NCI-H1417 treated with DMSO at 0.1 percent for 48 hours (cell line): ENCODE measurements around the gene MYO5B.
"Not testable (repeated sequence)": the region's sequence is repeated elsewhere in the genome, so short reads cannot be mapped to it uniquely, and the experiment has no call there.

Experiments
- DNase-seq: peaks from one replicate; lab custom pipeline; 2025; lab: John Stamatoyannopoulos, UW

Gene MYO5B

DNA sequence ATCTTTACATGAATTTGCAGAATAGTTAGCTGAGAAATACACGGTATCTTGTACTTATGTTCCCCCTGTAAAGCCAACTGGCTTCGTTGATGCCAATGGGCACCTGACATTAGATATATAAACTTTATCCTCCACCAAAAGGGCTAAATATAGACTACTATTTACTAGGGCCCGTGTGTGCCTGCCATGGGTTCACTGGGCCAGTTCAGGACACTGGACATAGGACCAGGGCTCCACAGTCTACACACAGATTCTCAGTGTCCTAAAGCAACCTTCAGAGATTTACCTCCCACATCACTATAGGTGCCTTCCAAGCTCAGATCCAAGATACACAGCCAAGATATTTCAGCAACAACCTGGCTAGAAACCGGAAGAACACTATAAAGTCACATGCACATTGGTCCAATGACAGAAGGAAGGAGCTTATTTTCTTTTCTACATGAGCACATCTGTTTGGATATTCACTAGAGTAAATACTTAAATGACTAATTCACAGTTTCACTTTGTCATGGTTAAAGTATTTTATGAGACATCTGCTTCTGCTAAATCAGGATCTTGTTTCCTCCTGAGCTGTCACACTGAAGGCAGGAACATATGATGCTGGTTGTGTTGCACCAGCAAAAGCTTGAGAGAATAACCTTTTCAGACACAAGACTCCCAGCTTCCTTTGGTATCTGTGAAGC, 95.1 kb downstream of the MYO5B start:
- DNase-seq = no peak

DNA sequence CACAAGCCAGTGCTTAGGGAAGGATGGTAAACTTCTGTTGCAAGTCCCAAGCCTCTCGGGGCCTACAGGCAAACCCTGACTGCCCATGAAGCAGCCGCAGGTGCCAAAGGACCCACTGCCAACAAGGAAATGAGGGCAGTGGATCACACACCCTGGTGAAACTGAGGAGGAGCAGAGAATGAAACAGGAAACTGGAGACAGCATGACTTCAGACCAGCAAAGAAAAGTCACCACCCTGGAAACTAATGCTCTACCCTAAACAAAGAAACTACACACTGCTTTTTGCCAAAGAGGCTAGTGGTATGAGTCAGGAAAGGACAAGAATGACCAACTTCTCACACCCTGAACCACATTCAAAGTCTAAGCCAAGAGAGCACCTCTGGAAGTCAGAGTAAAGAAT, 97.2 kb downstream of the MYO5B start:
- no peak for DNase-seq

DNA sequence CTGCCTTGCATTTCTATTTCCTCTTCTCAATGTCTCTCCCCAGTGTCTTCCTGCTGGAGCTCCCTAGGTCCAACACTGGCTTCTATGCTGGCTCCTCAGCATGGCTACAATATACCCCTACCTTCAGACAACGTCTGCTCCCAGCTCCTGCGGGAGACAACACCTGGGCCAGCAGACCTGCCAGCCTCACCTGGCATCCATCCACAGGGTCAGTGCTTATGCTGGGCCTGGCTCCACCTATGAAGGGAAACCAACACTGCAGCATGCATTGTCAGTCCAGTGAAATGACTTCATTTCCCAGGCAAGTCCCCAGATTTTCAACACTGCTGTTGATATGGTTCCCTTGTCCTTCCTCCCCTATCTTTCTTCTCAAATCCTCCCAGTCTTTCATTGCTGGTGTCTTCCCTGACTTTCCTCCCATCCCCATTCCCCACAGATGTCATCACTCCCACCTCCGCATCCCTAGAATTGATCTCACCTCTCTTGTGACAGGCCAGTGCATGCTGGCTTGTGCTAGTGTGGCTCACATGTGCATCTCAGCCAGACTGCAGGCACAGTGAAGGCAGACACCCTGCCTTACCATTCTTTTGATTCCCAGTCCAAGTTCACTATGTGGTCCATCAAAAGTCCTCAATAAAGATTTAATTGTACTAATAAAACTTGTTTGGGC, 98.0 kb downstream of the MYO5B start:
- no peak for DNase-seq

DNA sequence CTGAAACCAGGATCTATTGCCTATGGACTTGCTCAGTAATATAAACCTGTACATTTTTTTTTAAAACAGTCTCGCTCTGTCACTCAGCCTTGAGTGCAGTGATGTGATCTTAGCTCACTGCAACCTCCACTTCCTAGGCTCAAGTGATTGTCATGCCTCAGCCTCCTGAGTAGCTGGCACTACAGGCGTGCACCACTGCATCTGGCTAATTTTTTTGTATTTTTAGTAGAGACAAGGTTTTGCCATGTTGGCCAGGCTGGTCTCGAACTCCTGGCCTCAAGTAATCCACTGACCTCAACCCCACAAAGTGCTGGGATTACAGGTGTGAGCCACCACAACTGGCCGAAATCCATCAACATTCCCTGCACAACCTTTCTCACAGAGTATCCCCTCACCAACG, 100.2 kb downstream of the MYO5B start:
- not testable (repeated sequence) for DNase-seq

DNA sequence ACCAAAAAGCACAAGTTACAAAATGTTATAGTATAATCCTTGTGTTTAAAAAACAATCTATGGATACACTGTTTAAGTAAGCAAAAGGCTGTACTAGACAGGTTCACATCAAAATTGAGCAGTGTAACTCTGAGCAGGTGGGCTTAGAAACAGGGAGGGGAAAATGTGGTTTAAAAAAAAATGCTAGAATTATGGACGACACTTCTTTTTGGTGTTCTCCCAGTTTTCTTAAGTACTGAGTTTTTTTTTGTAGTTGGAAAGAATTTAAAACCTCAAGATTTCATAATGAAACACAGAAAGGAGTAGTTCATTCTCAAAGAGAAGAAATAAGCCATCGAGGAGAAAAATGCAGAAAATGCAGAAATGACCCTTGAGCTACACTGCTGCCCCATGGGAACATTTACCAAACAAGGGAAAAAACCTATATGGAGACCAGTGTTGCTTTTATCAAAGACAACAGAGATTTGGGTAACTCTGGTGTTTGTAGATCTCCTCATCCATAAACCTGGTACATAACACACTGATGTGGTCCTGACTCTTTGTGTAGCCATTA, 100.7 kb downstream of the MYO5B start:
- no peak for DNase-seq

DNA sequence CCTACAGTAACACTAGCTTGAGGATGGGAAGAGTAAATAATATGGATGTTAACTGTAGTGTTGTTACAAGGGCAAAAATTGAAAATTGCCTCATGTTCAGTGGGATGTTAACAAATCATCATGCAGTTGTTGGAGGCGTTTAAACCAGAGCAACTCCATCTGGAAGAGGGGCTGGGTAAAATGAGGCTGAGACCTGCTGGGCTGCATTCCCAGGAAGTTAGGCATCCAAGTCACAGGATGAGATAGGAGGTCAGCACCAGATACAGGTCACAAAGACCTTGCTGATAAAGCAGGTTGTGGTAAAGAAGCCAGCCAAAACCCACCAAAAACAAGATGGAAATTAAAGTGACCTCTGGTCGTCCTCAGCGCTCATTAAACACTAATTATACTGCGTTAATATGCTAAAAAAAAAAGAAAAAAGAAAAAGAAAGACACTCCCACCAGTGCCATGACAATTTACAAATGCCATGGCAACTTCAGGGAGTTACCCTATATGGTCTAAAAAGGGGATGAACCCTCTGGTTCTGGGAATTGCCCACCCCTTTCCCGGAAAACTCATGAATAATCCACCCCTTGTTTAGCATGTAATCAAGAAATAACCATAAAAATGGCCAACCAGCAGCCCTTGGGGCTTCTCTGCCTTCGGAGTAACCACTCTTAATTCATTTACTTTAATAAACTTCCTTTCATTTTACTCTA, 101.4 kb downstream of the MYO5B start:
- no peak for DNase-seq

DNA sequence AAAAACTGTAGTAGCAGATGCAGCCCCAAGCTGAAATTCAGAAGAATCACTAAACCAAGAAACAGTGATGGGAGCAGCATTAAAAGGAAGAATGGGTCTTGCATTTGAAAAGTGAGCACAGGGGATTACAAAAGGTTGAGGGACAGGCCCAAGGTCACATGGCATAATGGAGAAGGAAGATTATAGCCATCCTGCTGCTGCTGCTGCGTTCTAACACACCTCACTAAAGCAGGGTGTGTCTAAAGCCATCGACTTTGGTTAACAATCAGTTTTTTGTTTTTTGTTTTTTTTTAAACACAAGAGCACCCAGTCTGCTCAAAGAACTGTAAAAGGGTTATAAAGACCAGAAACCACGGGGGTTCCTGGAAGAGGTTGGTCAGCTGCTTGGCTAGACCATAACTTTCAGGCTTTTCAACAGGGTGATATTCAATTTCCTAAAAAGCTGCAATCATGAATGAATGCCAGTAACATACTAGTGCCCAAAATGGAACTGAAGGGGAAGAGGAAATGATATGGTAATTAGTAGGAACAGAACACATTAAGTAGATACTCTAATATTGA, 102.6 kb downstream of the MYO5B start:
- no peak for DNase-seq

DNA sequence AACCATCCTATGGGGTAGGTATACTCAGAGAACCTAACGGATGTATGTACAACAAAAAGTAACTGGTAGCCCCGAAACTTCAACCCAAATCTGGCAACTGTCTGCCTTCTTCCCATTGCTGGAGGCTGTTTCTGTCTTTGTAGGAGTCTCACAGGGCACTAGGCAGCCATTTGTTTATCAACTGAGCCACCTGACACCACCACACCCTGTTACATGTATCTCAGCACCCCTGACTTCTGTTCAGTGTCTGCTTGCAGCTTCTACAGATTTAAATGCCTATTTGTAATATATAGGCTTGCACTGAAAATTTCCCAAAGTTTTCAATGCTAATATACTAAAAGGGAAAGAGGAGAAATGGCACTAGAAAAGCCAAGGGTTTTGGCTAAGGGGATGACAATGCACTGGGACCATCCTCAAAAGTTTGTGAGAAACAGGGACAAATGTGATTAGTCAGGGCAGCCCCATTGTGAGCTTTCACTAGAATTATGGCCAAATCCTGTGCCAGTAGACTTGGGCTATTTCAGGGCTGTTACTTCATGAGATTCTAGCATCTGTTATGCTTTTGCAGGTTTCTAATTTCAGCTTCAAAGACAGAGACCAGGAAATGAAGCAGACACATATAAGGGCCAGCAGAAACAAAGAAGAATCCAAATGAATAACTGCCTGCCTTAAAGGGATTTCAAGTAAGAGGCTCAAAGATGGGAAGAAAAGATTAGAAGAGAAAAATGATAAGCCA, 103.3 kb downstream of the MYO5B start:
- DNase-seq = no peak

DNA sequence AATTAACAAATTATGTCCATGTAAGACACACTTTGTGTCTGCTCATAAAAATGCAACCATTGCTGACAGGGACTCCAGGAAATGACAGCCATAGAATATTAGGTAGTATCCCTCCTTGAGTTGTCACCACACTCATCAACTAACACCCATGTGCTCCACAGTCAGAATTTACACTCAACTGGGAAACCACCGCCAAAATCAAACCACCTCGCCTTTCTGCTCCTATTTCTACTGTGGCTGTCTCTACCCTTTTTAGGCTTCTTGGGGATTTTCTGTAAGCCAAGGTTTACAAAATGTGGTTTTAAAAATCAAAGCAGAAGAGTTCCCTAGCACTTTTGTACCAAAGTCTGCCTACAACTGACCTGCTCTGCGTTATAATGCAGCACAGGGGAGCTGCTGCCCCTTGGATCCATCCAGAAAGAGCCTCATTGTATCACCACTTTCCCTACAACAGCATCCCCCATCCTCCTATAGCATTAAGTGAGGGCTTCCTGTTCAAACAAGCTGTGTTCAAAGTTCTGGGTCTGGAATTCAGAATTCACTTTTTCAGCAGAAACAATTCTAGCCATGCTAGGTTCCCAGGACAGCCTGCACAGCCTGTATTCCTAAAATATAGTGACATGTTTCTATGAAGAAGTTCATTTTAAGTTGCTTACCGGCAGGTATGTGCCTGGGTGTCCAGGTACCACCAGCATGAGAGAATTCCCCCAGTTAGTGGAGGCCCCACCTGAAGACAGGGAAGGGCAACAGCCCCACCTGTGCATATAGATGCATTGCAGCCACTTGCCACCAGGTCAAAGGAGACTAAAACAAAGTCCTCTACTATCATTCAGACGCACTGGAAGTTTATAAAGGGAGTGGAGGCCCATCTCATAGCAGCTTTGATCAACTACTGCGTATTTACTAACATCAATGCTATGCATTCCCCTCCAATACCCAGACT, 104.3 kb downstream of the MYO5B start:
- DNase-seq = no peak

DNA sequence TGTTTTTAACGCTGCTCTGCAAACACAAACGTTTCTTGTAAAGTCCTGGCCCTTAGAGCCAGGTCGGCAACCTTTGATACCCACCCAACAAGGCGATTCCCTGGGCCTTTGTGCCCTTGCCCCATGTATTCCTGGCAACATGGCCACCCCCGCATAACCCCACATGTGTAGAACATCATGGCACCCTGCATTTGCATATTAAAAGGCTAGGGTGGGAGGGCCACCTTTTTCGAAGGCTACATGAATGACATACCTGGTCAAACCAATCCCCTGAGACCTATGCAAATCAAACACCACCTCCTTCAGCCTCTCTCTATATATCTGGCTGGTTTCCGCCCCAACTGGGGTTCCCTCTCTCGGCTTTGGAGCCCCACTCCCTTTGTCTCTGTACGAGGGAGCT, 105.2 kb downstream of the MYO5B start:
- no peak for DNase-seq

DNA sequence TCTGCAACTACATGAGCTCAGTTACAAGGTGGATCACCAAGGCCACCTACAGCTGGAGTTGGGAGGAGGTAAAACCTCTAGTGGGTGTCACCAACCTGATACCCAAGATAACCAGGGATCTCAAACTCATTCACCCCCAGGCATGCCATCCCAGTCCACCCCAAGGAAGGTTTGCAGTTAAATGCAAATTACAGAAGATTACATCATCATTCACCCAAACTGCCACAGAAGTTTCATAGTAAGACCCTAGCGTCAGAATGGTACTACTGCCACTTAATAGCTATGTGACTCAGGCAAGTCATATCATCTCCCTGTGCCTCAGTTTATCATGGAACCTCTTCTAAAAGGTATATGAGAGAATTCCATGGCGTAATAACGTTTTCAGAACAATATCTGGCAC, 111.2 kb downstream of the MYO5B start:
- no peak for DNase-seq

DNA sequence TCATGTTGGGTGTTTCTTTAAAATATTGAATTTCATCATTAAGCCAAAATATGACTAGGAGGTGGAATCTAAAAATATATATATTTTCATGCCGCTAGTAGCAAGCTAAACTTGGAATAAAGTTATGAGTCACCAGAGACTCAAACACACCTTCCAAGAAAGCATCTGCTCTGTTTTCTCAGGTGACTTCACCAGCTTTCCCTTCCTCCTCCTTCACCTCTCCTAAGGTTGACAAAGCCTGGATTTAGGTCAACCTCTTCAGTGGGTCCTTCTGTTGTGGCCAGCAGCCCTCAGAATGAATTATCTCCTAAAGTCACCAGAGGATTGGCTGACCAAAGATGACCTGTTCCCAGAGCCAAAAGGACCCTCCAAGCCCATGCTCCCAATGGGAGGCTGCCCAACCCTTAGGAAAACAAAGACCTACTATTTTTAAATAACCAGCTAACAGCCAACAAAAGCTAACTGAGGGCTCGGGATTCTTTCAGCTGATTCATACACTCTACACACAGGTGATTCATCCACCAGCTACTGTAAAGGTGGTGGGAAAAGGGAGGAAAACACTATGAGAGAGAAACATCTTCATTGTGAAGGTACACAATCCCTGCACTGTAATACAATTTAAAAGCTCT, 113.9 kb downstream of the MYO5B start:
- no peak for DNase-seq

DNA sequence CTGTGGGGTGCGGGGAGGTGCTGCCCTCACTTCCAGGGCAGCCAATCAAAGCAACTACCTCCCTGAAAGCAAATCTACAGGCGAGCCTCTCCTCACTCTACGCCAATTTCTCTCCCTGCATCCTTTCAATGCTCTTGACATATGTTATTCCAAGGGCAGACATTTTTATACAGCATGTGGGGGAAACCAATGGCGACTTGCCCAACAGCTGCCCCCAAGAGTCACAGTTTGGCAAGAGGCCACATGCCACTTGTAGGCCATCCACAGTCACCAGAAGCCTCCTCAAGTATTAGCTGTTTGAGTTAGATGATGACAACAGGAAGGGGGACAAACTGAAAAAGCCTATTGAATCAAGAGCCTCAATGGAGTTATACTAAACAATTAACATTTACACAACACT, 114.6 kb downstream of the MYO5B start:
- DNase-seq = no peak

DNA sequence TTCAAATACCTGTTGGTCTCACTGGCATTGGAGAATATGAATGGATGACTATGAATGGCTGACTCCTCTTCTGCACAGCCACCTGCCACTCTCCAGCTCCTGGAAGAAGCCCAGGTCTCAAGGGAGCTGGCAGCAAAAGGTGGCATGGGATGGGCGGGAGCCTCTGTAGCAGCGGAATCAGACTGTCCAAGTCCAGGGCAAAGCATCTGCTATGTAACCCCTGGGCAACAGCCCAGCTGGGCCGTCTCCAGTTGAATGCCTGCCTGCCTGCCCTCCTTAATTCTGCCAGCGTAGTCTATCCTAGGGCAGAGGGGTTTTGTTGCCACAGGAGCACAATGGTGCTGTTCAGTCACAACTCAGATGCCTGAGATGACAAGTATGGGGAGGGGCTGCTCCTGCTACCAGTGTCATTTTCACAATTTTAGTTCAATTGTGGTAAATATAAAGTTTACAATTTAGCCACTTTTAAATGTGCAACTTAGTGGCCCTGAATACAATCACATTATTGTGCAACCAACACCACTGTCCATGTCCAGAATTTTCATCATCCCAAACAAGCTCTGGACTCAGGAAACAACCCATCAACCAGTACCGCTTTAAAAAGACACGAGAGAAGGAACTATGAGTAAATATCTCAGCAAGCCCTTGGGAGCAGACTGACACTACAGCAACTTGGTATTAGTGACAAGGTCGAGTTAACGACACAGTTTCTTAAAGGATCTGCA, 115.2 kb downstream of the MYO5B start:
- no peak for DNase-seq

DNA sequence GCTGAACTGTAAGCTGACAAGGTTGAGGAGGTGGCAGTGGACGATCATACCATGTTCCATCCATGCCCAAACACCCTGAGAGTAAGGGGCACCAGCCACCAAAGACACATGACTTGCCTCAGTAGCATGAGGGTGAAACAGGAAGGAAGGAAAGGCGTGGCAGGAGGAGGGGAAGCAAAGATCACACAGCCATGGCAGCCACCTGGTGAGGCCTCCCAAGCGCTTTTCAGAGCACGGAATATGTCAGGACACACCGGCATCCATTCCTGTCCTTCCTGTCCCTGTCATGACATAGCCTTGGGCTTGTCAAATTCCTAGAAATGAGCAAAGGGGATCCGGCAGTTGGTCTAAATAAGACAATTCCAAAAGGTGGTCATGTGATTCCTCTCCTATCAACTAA, 118.7 kb downstream of the MYO5B start:
- no peak for DNase-seq

DNA sequence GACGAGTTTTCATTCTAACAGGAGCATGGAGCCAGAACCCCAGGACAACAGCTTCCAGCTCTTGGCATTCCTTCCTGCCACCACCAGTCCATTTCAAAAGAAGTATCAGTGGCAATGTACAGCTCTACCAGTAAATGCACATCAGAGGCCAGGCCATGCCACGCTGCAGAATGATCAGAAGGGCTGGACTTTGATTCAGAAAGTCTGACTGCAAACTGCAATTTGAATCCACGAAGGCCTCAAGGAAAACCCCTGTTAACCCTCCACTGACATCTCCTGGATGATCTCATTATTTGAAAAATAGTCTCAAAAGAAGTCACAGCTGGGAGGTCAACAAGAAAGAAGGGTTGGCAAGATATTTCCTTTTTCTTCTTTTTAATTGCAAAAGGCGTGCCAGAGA, 119.2 kb downstream of the MYO5B start:
- no peak for DNase-seq

DNA sequence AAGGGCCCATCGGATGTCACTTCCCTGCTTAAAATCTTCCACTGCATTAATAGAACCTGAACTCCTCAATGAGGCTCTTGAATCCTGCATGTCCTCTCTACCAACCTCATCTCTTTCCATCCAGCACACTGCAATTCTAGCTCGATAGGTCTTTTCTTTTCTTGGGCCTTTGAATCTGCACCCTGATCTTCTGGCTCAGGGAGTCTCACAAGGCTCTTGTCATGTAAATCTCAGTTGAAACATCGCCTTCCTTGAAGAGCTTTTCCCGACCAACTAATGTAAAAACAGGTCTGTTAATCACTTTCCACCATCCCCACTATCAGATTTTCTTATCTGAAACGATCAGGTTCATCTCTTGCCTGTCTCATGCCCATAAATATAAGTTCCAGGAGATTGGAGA, 120.5 kb downstream of the MYO5B start:
- no peak for DNase-seq

DNA sequence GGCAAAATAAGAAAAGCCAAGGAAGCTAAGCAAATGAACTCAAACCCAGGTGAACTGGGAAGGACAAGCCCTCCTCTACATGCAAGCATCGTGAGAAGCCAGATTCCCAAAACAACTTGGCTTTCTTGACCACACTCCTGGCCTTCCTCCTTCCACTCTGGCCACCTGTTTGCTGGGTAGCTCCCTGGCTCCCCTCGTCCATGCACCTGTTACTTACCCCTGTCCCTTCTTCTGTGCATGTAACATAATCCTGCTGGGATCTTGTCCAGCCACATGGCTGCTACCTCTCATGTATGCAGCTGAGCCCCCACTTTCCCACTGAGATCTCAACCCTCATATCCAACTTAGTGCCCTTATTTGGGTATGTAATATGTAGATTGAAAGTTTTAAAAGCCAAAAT, 121.6 kb downstream of the MYO5B start:
- DNase-seq = no peak

DNA sequence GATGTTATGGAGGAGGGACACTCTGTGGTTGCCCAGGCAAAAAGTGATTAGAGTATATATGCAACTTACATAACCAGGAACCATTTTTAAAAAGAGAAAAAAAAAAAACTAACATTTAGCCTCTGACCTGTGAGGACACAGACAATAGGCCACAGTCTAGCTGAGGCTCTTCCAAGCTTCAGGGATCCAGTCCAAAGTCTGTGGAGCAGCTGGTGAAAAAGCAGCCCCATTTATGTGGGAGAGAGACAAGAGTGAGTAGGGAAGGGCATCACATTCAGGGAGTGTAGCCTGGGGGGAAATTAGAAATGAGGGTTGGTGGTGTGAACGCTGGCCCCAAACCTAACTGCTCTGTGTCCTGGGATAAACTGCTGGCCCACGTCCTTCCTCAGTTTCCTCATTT, 122.8 kb downstream of the MYO5B start:
- DNase-seq = no peak

DNA sequence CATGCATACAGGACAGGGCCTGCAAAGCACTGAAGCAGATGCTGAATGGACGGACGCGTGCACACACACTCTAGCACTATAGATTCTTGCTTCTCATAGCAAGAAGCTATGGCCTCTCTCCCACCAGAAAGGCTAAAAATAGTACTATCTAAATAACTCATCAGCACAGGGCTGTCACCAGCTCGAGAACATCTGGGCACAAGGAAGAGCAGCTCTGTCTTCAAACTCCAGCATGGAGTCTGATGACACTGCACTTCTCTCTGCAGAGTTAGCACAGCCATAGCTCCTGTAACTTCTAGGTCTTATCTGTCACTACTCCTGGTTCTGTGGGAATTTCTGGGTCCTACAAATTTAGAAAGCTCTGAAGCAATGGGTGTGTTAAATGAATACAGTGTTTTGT, 123.5 kb downstream of the MYO5B start:
- DNase-seq = no peak
